Measurements from ENCODE around the gene FAM199X.

Gene FAM199X

DNA sequence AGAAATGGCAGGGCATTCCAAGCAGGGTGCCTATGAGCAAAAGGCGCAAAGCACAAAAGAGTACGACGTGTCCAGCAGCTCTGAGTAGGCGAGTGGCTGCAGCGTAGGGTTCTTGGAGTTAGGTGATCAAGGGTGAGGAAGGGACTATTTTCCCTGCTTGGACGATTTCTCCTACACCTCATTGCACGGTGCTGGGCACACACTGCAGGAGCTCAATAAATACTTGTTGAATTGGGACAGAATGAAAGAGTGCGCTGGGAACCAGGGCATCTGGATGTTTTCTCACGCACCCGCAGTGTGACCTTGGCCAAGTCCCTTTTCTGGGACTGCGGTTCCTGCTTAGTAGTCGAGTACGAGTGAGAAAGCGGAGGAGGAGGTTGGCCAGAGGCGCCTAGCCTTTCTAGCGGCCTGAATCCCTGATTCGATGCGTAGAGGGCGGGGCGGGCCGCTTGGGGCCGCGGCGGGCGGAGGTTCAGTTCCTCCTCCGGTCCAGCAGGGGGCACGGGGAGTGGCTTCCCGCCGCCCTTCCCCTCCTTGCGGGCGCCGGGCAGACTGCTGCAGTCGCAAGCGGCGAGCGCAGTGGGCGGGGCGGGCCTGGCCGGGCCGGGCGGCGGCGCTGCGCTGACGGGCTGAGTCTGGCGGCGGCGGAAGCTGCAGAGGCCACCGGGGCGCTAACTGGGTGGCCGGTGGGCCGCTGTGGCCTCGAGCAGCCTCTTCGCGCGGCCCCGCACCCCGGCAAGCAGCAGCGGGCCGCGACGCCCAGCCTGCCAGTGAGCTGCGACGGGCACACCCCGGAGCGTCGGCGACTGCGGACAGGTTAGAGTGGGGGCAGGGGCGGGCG is at the start of gene FAM199X:
FAM199X (plus strand) TSS at position 560 of the 841 bp plus-strand sequence. CDS start 333 bp downstream, outside the sequence.
- peak; percentile 69 to 76 (median 72) for DNase-seq (ENCODE audit: low read depth in 2 of 3, low spot score in 1 of 3)

DNA sequence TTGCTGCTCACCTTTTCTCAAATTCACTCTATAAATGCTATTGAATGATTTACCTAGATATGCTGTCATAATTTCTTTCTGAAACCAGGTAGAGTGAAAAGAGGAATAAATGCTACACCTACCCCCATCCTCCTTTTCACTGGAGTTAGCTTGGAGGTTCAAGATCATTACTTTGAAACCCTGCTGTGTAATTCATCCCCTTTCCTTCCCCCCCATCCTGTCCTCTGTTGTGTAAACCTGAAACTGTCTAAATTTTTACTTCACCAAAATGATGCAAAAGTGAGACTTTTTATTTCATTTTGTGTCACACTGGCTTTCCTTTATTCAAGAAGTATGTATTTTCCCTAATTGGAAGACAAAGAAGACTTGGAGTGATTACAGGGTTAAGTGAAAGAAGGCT is 48.5 kb upstream of the FAM199X start:
- DNase-seq (ENCODE audit: low read depth in 2 of 3, low spot score in 1 of 3): no peak

DNA sequence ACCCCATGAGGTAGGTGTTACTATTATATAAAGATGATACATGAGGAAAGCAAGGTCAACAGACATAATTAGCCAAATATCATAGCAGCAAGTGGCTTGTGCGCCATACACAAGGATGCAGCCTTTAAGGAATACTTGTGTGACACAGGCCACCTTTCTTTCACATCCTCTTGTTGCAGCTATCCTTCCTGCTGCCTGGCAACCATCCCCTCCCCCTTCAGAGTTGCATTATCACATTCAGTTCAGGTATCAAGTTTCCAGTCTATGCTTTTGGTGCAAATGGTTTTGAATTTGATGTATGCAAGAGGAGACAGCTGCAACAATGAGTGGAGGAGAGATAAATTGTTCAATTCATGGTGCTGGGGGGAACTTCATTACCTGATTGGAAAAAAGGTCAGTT is 47.5 kb upstream of the FAM199X start:
- DNase-seq (ENCODE audit: low read depth in 2 of 3, low spot score in 1 of 3): no peak

DNA sequence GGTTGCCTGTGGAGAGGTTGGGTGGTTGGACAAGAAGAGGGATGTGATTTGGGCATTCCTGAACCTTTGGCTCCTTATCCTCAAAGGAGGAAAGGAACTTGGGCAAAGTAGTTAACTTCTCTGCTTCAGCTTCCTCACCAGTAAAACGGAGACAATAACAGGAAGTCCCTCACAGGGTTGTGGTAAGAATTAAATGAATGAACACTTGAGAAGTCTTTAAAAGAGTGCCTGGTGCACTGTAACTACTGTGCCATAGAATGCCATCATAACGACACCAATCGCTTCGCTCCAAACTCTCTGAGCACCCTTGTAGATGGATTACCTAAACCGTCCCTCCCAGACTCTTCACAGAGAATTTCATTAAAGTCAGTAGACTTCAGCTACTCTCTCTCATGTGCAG is 43.4 kb upstream of the FAM199X start:
- DNase-seq (ENCODE audit: low read depth in 2 of 3, low spot score in 1 of 3): no peak

DNA sequence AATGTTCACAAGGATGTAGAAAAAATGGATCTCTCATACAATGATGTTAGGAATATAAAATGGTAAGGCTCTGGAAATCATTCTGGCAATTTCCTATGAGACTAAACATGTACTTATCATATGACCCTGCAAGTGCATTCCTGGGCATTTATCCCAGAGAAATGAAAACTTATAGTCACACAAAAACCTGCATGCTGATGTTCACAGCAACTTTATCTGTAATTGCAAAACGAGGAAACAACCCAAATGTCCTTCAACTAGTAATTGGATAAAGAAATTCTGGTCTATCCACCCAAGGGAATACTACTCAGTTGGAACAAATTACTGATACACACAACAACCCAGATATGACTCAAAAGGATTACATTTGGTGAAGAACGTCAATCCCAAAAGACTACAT is 39.4 kb upstream of the FAM199X start:
- DNase-seq (ENCODE audit: low read depth in 2 of 3, low spot score in 1 of 3): no peak

DNA sequence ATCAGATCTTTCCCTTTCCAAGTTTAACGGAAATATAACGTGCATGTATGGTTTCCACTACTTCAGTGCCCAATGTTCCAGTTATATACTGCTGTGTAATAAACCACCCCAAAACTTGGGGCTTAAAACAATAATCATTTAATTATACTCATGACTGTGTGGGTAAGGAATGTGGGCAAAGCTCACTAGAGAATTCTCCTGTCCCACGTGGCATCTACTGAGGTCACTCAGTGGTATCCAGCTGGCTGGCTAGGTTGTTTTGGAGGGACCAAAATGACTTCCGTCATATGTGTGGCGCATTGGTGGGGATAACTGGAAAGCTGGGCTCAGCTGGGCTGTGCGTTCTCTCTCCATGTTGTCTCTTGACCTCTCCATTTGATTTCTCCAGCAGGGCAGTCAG is 35.4 kb upstream of the FAM199X start:
- DNase-seq (ENCODE audit: low read depth in 2 of 3, low spot score in 1 of 3): no peak

DNA sequence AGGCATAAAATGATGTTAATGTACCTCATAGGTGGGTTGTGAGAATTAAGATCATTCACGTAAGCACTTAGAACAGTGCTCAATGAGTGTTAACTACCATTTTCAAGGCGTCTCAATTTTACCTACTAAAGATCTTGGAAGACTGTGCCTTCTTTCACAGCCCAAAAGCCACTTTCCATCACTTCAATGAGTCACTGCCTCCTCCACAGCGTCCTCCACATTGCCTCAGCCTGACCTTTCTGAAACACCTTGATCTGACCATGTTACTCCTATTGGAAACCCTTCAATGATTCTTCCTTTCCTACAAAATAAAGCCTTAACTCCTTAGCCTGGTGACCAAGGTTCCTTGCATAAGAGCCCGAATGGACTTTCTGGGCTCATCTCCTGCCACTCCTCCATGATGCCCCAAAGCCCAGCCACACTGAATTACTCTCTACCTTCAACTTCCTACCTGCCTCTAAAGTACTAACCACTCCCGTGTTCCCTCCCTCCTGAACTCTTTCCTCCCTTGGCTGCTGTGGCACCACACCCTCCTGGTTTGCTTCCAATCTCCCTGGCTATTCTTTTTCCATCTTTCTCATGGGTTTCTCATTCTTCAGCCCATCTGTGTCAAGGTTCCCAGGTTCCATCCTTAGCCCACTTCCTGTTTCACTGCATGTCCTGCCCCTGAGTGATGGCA is 31.5 kb upstream of the FAM199X start:
- no peak for DNase-seq (ENCODE audit: low read depth in 2 of 3, low spot score in 1 of 3)

DNA sequence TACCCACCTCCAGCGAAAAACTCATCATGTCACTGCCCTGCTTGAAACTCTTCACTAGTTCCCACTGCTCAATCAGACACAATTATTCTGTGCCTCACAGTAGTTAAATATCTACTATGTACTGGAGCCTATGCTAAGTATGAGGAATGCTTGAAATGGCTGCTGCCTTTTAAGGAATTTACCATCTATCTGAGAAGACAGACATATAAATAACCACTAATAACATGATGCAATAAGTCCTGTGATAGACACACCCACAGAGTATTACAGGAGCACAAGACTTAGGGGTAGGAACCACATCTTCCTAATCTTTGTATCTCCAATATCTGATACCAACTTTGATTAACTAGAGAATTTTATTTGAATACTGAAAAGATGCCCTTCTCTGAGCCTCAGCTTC is 30.6 kb upstream of the FAM199X start:
- DNase-seq (ENCODE audit: low read depth in 2 of 3, low spot score in 1 of 3): no peak

DNA sequence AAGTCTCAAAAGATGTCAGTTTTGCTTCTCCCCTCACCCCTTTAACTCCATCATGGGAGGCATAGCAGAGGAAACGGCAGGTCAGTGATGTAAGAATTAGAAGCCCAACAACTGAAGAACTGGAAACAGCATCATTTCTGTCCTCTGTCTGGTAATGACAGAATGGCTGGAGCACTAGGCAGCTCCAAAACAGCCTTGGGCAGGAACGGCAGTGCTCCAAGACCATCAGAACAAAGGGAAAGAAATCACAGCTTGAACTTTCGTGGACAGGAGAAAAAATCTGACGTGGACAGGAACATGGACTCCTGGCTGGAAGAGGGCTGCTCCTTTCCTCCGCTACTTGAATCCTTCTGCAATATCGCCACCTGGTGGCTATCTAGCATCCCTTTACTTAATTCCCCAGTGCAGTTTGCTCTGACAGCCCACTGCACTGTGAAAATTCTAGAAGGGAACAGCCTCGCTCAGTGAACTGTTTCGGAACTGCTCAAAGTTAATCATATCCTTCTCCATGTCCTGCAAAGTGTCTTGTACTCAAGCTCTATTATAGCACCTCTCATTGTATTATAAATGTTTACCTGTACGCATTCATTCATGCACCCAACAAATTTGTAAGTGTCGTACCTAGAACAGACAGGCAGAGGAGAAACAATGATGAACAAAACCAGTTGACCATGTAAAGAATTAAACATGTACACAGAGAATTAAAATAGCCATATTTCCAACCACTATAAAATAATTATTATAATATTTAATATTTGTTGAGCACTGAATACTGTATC is 29.8 kb upstream of the FAM199X start:
- DNase-seq (ENCODE audit: low read depth in 2 of 3, low spot score in 1 of 3): peak in 1 of 3 donors; percentile 51

DNA sequence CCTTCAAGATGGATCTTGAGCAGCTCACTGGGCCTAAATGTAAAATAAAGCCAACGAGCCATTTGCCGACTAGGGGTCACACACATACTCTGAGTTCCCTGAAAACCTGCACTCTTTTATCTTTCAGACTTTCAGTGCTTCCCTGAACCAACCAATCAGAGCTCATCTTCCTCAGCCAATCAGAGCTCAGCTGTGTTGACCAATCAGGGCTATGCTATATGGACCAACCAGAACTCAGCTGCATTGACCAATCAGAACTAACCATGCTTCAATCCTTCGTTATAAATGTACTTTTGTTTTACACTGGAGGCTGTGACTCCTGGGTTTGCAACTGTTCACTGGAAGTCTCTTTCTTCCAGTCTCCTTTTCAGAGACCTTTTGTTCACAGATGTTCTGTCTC is 28.8 kb upstream of the FAM199X start:
- DNase-seq (ENCODE audit: low read depth in 2 of 3, low spot score in 1 of 3): no peak

DNA sequence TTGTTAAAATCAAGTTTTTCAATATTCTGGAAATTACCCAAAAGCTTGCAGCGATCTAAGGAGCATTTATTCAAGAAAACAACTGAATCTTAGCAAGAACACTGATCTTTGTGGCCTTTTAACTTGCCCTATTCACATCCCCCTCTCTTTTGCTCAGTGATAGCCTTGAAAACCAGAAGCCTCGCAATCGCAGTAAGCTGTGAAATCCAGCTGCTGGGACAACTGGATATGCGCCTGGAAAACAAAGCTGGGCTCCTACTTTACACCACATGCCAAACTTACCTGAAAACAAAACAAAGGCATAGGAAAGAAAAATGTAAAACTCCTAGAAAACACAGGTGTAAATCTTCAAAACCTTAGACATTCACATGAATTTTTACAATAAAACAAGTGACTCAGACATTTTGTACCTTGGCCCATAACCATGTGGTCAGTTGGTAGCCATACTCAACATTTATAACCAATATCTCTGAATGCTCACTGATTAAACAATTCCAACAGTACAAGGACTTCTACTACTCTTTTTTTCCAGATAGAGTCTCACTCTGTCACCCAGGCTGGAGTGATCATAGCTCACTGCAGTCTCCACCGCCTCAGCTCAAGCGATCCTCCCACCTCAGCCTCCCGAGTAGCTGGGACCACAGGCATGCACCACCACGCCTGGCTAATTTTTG is 25.0 kb upstream of the FAM199X start:
- DNase-seq (ENCODE audit: low read depth in 2 of 3, low spot score in 1 of 3): no peak

DNA sequence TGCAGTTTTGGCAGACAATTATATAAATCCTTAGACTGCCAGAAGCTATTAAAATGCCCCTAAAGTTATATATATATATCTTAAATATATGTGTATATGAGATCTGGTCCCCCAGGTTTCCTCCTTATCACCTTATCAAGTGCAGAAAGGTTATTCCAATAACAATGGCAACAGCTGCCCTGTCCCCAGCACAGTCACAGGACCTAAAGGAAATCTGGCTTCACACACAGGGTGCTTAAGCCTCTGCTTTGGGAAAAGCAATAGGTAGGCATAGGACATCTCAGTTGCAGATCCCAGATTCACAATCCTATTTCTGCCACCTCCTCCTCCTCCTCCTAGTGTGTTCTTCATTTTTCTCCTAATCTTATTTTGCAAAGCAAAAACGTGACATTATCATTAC is 15.2 kb upstream of the FAM199X start:
- DNase-seq (ENCODE audit: low read depth in 2 of 3, low spot score in 1 of 3): no peak

DNA sequence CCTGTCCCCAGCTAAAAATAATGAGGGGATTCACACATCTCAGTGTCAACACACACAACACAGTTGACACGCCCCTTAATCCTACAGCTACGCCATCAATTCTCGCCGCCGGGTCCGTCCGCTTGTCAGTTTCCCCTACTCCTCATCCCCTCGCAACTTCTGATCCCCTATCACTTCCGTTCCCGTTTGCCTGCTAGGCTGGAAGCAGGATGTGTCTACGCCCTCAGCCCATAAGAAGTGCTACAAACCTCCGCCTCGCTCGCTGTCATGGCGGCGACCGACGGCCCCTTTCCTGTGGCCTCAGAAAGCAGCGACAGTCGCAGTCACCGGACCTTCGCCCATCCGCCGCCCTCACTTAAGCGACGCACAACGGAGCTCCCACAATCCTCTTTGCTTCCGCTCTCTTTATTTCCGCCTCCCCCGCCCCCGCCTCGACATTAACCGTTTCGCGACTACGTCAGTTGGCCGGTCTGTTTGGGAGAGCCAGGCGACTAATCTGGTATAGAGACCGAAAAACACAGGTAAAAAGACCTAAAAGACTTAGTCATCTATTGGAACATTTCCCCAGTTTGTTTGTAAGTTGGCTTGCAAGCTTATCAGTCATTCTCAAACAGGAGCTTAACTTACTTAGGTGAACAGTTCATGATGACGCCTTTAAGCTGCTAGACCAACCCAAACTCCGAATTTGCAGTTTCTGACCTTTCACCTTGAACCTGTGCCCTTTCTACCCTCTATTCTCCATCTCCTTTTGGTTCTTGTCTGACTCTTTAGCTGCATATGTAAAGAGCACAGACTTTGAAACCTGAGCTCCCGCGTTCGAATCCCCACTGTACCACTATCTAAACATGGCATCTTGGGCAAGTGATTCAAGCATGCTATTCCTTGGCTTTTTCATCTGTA is 9.4 kb upstream of the FAM199X start, which contains the start of gene SLC25A53:
SLC25A53 (minus strand) TSS at position 380 of the 900 bp plus-strand sequence. CDS start 51,752 bp downstream, outside the sequence.
- peak; percentile 49 to 70 (median 62) for DNase-seq (ENCODE audit: low read depth in 2 of 3, low spot score in 1 of 3)

DNA sequence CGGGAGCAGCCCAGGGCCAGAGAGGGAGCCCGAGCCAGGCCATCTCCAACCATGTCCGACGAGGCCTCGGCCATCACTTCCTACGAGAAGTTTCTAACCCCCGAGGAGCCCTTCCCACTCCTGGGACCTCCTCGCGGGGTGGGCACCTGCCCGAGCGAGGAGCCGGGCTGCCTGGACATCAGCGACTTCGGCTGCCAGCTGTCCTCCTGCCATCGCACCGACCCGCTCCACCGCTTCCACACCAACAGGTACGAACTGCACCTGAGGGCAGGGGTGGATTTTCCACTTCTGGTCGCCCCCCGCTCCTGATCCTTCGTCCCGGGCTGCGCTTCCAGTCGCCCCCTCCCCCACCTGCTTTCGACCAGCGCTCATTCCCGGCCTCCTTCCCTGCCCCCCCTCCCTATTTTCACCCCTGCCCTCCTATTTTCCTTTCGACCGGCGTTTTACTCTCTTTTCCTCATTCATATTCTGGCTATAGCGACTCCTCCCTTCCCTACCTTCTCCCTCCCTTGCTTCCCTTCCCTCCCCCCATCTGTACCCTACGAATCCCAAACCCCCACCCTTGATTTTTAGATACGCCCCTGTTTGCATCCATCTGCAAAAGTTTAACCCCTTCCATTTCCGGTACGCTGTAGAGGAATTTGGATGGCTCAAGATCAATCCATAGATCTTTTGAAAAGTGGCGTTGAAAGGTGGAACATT is 633 bp downstream of the FAM199X start:
- no peak for DNase-seq (ENCODE audit: low read depth in 2 of 3, low spot score in 1 of 3)

DNA sequence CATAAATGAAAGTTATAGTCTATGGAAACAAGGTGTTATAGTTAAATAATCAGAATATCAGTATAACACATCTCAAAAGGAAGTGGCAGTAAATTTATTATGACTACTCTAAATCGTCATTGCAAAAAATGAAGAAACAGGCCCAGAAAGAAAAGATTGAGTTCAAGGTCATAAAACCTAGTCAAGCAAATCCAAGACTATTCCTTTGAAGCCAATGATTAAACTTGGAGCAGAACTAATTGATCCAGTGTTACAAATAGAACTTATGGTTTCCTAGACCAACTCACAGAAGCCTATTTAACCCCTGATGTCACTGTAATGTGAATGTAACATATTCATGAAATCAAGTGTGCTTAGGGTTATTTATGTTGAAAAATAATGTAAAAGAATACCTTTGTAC is 1.9 kb downstream of the FAM199X start:
- no peak for DNase-seq (ENCODE audit: low read depth in 2 of 3, low spot score in 1 of 3)

DNA sequence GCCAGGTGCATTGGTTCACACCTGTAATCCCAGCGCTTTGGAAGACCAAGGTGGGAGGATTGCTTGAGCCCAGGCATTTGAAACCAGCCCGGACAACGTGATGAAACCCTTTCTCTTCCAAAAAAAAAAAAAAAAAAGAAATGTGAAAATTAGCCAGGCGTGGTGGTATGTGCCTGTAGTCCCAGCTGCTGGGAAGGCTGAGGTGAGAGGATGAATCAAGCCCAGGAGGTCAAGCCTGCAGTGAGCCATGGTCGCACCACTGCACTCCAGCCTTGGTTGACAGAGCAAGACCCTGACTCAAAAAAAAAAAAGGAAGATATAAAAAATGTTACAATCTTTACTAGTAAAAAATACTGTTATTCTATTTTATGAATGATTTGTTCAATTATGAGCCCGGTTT is 5.9 kb downstream of the FAM199X start:
- DNase-seq (ENCODE audit: low read depth in 2 of 3, low spot score in 1 of 3): no peak

DNA sequence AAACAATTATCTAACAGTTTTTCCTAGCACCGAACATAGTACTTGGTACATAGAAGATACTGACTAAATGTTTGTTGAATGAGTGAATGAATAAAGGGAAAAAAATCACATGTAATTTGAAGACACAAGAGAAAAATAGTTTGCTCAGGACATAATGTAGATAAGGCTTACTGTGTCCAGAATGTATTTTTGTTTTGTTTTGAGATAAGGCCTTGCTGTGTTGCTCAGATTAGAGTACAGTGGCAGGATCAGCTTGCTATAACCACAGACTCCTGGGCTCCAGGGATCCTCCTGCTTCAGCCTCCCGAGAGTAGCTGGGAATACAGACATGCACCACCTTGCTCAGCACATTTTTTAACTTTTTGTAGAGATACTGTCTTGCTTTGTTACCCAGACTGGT is 6.5 kb downstream of the FAM199X start:
- DNase-seq (ENCODE audit: low read depth in 2 of 3, low spot score in 1 of 3): no peak

DNA sequence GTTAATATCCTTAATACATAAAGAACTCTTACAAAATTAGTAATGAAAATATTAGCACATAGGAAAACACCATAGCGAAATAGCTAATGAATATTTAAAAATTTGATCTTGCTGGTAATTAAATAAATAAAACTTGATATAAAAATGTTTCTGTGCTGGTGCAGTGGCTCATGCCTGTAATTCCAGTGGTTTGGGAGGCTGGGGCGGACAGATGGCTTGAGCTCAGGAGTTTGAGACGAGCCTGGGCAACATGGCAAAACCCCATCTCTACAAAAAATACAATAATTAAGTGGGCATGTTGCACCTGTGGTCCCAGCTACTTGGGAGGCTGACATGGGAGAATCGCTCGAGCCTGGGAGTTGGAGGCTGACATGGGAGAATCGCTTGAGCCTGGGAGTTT is 7.6 kb downstream of the FAM199X start:
- no peak for DNase-seq (ENCODE audit: low read depth in 2 of 3, low spot score in 1 of 3)

DNA sequence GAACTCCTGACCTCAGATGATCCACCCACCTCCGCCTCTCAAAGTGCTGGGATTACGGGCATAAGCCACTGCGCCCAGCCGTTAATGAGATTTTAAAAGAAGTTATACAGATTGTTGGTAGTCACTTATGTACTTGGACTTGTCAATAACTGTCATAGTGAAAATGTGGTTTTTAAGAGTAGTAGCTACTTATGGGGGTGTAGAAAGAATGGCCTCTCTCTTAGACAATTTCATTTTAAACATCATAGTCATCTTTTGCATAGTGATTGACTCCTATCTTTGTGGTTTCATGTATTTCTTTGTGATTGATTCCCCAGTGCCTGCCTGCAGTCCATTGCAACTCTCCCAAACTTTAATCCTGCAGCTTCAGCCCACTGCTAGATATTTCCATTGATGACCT is 17.4 kb downstream of the FAM199X start:
- DNase-seq (ENCODE audit: low read depth in 2 of 3, low spot score in 1 of 3): no peak
